Glomerular visceral epithelial cell (primary cell): ENCODE data around the gene FBXO42.

Source experiments
- DNase-seq: peaks from one replicate; pipeline ENCODE4 v3.0.0-alpha.2; 2016; ENCODE audit errors: extremely low spot score

FBXO42 gene

GRCh38 chr1:16244650-16245285, 107.5 kb downstream of the FBXO42 start:
- no peak for DNase-seq

- DNase-seq, result peak; percentile 79
These were observed 108.2 kb downstream of the FBXO42 start for GRCh38 chr1:16243936-16244649.

- DNase-seq, result no peak
These were observed 109.1 kb downstream of the FBXO42 start for GRCh38 chr1:16243215-16243610.

- no peak for DNase-seq
These were observed 109.6 kb downstream of the FBXO42 start for GRCh38 chr1:16242556-16243214.

- DNase-seq, result no peak
These were observed 111.0 kb downstream of the FBXO42 start for GRCh38 chr1:16241221-16241708.

GRCh38 chr1:16239972-16240491, 112.2 kb downstream of the FBXO42 start:
- DNase-seq, result no peak

- no peak for DNase-seq
These were observed 114.9 kb downstream of the FBXO42 start for GRCh38 chr1:16237343-16237830.

- peak; percentile 93 for DNase-seq
These were observed 115.6 kb downstream of the FBXO42 start, which contains the start of gene CPLANE2 for GRCh38 chr1:16236511-16237342. CPLANE2 (minus strand) TSS chr1:16237183; CDS start chr1:16236742, 441 bp downstream.

GRCh38 chr1:16235944-16236510, 116.3 kb downstream of the FBXO42 start:
- DNase-seq, result peak; percentile 59

GRCh38 chr1:16235347-16235746, 116.9 kb downstream of the FBXO42 start:
- DNase-seq, result no peak

GRCh38 chr1:16233431-16233830, 118.8 kb downstream of the FBXO42 start:
- DNase-seq, result no peak

GRCh38 chr1:16232316-16232710, 120.0 kb downstream of the FBXO42 start:
- DNase-seq, result no peak

- peak; percentile 43 for DNase-seq
These were observed 120.7 kb downstream of the FBXO42 start for GRCh38 chr1:16231331-16232315.

- DNase-seq, result no peak
These were observed 121.5 kb downstream of the FBXO42 start for GRCh38 chr1:16230744-16231143.

- no peak for DNase-seq
These were observed 122.1 kb downstream of the FBXO42 start for GRCh38 chr1:16229976-16230740.

GRCh38 chr1:16226490-16227179, 125.6 kb downstream of the FBXO42 start:
- no peak for DNase-seq

GRCh38 chr1:16226129-16226489, 126.2 kb downstream of the FBXO42 start:
- DNase-seq, result no peak

GRCh38 chr1:16224472-16224871, 127.8 kb downstream of the FBXO42 start:
- no peak for DNase-seq
